ENCODE results near the gene DPM2.

Gene DPM2

GRCh38 chr9:127973169-127974000 is 35.7 kb upstream of the DPM2 start:
- no peak for DNase-seq (ENCODE audit: low spot score)

GRCh38 chr9:127972236-127972871 is 34.7 kb upstream of the DPM2 start:
- DNase-seq (ENCODE audit: low spot score) = no peak

- DNase-seq (ENCODE audit: low spot score) = no peak
Observed at GRCh38 chr9:127971357-127972235, 33.9 kb upstream of the DPM2 start.

- DNase-seq (ENCODE audit: low spot score) = no peak
Observed at GRCh38 chr9:127970401-127971313, 33.0 kb upstream of the DPM2 start.

GRCh38 chr9:127968700-127969383 is 31.2 kb upstream of the DPM2 start:
- DNase-seq (ENCODE audit: low spot score) = no peak

- no peak for DNase-seq (ENCODE audit: low spot score)
Observed at GRCh38 chr9:127968042-127968441, 30.4 kb upstream of the DPM2 start.

GRCh38 chr9:127967151-127967809 is 29.6 kb upstream of the DPM2 start:
- no peak for DNase-seq (ENCODE audit: low spot score)

- no peak for DNase-seq (ENCODE audit: low spot score)
Observed at GRCh38 chr9:127966416-127967150, 28.9 kb upstream of the DPM2 start.

- DNase-seq (ENCODE audit: low spot score) = no peak
Observed at GRCh38 chr9:127965953-127966352, 28.3 kb upstream of the DPM2 start.

GRCh38 chr9:127963359-127964064 is 25.9 kb upstream of the DPM2 start:
- DNase-seq (ENCODE audit: low spot score) = no peak

GRCh38 chr9:127963041-127963358 is 25.3 kb upstream of the DPM2 start:
- DNase-seq (ENCODE audit: low spot score) = no peak

- no peak for DNase-seq (ENCODE audit: low spot score)
Observed at GRCh38 chr9:127962278-127962677, 24.6 kb upstream of the DPM2 start.

GRCh38 chr9:127961613-127962155 is 24.0 kb upstream of the DPM2 start:
- DNase-seq (ENCODE audit: low spot score) = no peak

- DNase-seq (ENCODE audit: low spot score) = no peak
Observed at GRCh38 chr9:127961155-127961490, 23.5 kb upstream of the DPM2 start.

- DNase-seq (ENCODE audit: low spot score) = no peak
Observed at GRCh38 chr9:127960410-127961154, 22.9 kb upstream of the DPM2 start.

GRCh38 chr9:127959841-127960409 is 22.3 kb upstream of the DPM2 start:
- no peak for DNase-seq (ENCODE audit: low spot score)

- DNase-seq (ENCODE audit: low spot score) = no peak
Observed at GRCh38 chr9:127959398-127959797, 21.7 kb upstream of the DPM2 start.

GRCh38 chr9:127958728-127959127 is 21.1 kb upstream of the DPM2 start:
- no peak for DNase-seq (ENCODE audit: low spot score)

Measured in HuH-7.5 (cell line).